SU-DHL-6 (cell line): ENCODE measurements around the gene ALG8.

ENCODE experiments used
- H2AFZ ChIP-seq: fragments of 200-600 bp; sonication (generic); 2 replicates; pipeline ENCODE4 v1.6.1; 2014; ENCODE audit warnings: low read depth, mild to moderate bottlenecking, moderate library complexity, mixed read lengths, antibody characterized with exemption, low read length; ENCODE audit not compliant: severe bottlenecking
- H3F3A ChIP-seq: fragments of 200-600 bp; shearing (Covaris generic); 2 replicates; pipeline ENCODE4 v1.6.0; 2016; ENCODE audit warnings: antibody characterized with exemption, mild to moderate bottlenecking; ENCODE audit not compliant: insufficient read depth
- H3K27ac ChIP-seq: fragments of 200-600 bp; sonication (generic); 2 replicates; pipeline ENCODE4 v1.5.1; 2016; ENCODE audit warnings: low read depth, mild to moderate bottlenecking, low read length, moderate library complexity, mixed read lengths
- H3K27me3 ChIP-seq: fragments of 200-600 bp; sonication (generic), shearing (Covaris generic); 2 replicates; pipeline ENCODE4 v1.6.0; 2014; ENCODE audit warnings: mild to moderate bottlenecking, low read length
- H3K36me3 ChIP-seq: fragments of 200-600 bp; sonication (generic); 2 replicates; pipeline ENCODE4 v1.6.1; 2014; ENCODE audit warnings: mild to moderate bottlenecking, low read length, mixed read lengths
- H3K4me2 ChIP-seq: fragments of 300-600, 200-600 bp; shearing (Covaris generic), sonication (generic); 2 replicates; pipeline ENCODE4 v1.6.0; 2014; ENCODE audit warnings: low read length, low read depth, mild to moderate bottlenecking; ENCODE audit not compliant: poor library complexity, severe bottlenecking
- H3K4me3 ChIP-seq: fragments of 200-600 bp; sonication (generic); 2 replicates; pipeline ENCODE4 v1.5.1; 2014; ENCODE audit warnings: antibody characterized with exemption, low read length, mild to moderate bottlenecking, mixed read lengths; ENCODE audit not compliant: insufficient read depth, poor library complexity, severe bottlenecking
- H3K79me2 ChIP-seq: fragments of 200-600 bp; sonication (generic); 2 replicates; pipeline ENCODE4 v1.6.1; 2014; ENCODE audit warnings: mild to moderate bottlenecking, low read length, moderate library complexity; ENCODE audit not compliant: insufficient read depth
- H3K9ac ChIP-seq: fragments of 200-600 bp; sonication (generic); 2 replicates; pipeline ENCODE4 v1.7.0; 2014; ENCODE audit warnings: mild to moderate bottlenecking, low read length
- H3K9me2 ChIP-seq: fragments of 200-600 bp; sonication (generic); replicated peaks from 2 replicates; pipeline ENCODE4 v1.6.1; 2014; ENCODE audit warnings: low read length; ENCODE audit not compliant: insufficient read depth
- H3K9me3 ChIP-seq: fragments of 200-600 bp; sonication (generic); 2 replicates; pipeline ENCODE4 v1.6.1; 2014; ENCODE audit warnings: low read length, mixed read lengths; ENCODE audit not compliant: insufficient read depth
- H4K20me1 ChIP-seq: fragments of 200-600 bp; sonication (generic); 2 replicates; pipeline ENCODE4 v1.6.1; 2014; ENCODE audit warnings: low read depth, mild to moderate bottlenecking, antibody characterized with exemption, low read length, moderate library complexity, mixed read lengths
- CTCF ChIP-seq: fragments of 200-600 bp; sonication (generic); IDR thresholded peaks from one replicate; pipeline ENCODE4 v1.5.1; 2017; ENCODE audit warnings: antibody characterized with exemption, mild to moderate bottlenecking, low read length, moderate library complexity; ENCODE audit not compliant: insufficient read depth, poor library complexity, severe bottlenecking
- EZH2phosphoT487 ChIP-seq: fragments of 200-600 bp; sonication (generic), shearing (Covaris generic); conservative IDR thresholded peaks from 2 replicates; pipeline ENCODE4 v1.6.1; 2018; ENCODE audit warnings: mild to moderate bottlenecking, antibody characterized with exemption, low read length, moderate library complexity, mixed read lengths

ALG8 gene

GRCh38 chr11:78080818-78081495 is 58.5 kb downstream of the ALG8 start:
- no peak overlapping the region for H3K4me2 ChIP-seq
- no peaks in the 10 kb centered on the region for H3K9me2 ChIP-seq
- H3K79me2 ChIP-seq = peaks cover 35% of the 10 kb centered on the region
- no peak overlapping the region for H3K9ac ChIP-seq
- H4K20me1 ChIP-seq = no peaks in the 10 kb centered on the region
- no peaks in the 10 kb centered on the region for H3K36me3 ChIP-seq
- no peak overlapping the region for H3K4me3 ChIP-seq
- H3K27me3 ChIP-seq = no peaks in the 10 kb centered on the region
- H3F3A ChIP-seq = no peaks in the 10 kb centered on the region
- no peak overlapping the region for H3K27ac ChIP-seq
- no peak for TF ChIP-seq CTCF
- no peak for TF ChIP-seq EZH2phosphoT487
- H3K9me3 ChIP-seq = no peaks in the 10 kb centered on the region
- H2AFZ ChIP-seq = peak overlapping the region; percentile 92

- H3K4me2 ChIP-seq = peak overlapping the region; percentile 78
- peak overlapping the region; percentile 78 for H3K4me3 ChIP-seq
- TF ChIP-seq EZH2phosphoT487 (no peak), CTCF (no peak)
- peak overlapping the region; percentile 92 for H2AFZ ChIP-seq
- H3K36me3 ChIP-seq = no peaks in the 10 kb centered on the region
- H4K20me1 ChIP-seq = peaks cover 3% of the 10 kb centered on the region; the same call in 1 of the 2 replicates
- H3K9me2 ChIP-seq = no peaks in the 10 kb centered on the region
- peak overlapping the region; percentile 85 for H3K9ac ChIP-seq
- H3K27ac ChIP-seq = no peak overlapping the region
- no peaks in the 10 kb centered on the region for H3K9me3 ChIP-seq
- H3K79me2 ChIP-seq = peaks cover 42% of the 10 kb centered on the region
- H3K27me3 ChIP-seq = no peaks in the 10 kb centered on the region
- no peaks in the 10 kb centered on the region for H3F3A ChIP-seq
Measured at GRCh38 chr11:78080084-78080817, 59.2 kb downstream of the ALG8 start.

- TF ChIP-seq CTCF = no peak
- peak within 1 kb of the TSS; percentile 78 for H3K4me2 ChIP-seq
- H2AFZ ChIP-seq = peak within 1 kb of the TSS; percentile 92
- H3K9me2 ChIP-seq = no peaks in the 10 kb centered on the region
- no peaks in the 10 kb centered on the region for H3K9me3 ChIP-seq
- H4K20me1 ChIP-seq = peaks cover 3% of the 10 kb centered on the region; the same call in 1 of the 2 replicates
- no peaks in the 10 kb centered on the region for H3K36me3 ChIP-seq
- peak within 1 kb of the TSS; percentile 78 for H3K4me3 ChIP-seq
- H3K27me3 ChIP-seq = no peaks in the 10 kb centered on the region
- H3K27ac ChIP-seq = no peak within 1 kb of the TSS
- peak within 1 kb of the TSS; percentile 85 for H3K9ac ChIP-seq
- no peaks in the 10 kb centered on the region for H3F3A ChIP-seq
- H3K79me2 ChIP-seq = peaks cover 50% of the 10 kb centered on the region
Measured at GRCh38 chr11:78079232-78080083, 60.0 kb downstream of the ALG8 start, which contains the start of gene NDUFC2. NDUFC2 (minus strand) TSS chr11:78079862; CDS start chr11:78079744, 118 bp downstream.
